K562 (cell line): ENCODE results near the gene OR52B6. TPM values are rescaled to one million over a fixed set of nuclear protein-coding genes. Genes with fewer than 3 reads are reported as not detected.
A peak's percentile ranks its signal among the peaks of the same experiment; 100 is the strongest.

Experiments used
- GATA2 ChIP-seq: sonication (generic); formaldehyde crosslinking; IDR thresholded peaks from 2 replicates; pipeline ENCODE4 v1.4.0; 2020; ENCODE audit warnings: mild to moderate bottlenecking, missing genetic modification reagents
- MGA ChIP-seq: fragments of 450-650 bp; IDR thresholded peaks from 2 replicates; pipeline ENCODE4 v1.6.1; 2016; ENCODE audit warnings: mild to moderate bottlenecking, moderate library complexity
- PCBP1 ChIP-seq: fragments of 200-400 bp; formaldehyde crosslinking; IDR thresholded peaks from 2 replicates; pipeline ENCODE4 v1.6.1; 2018; ENCODE audit warnings: mild to moderate bottlenecking, low read depth, low read length; ENCODE audit not compliant: poor library complexity, severe bottlenecking
- RUNX1 ChIP-seq: sonication (generic); IDR thresholded peaks from 2 replicates; pipeline ENCODE4 v1.6.1; 2016; ENCODE audit warnings: antibody characterized with exemption, low read depth
- TAF1 ChIP-seq: IDR thresholded peaks from 2 replicates; pipeline ENCODE4 v1.6.1; 2011; ENCODE audit warnings: mild to moderate bottlenecking, low read length, moderate library complexity; ENCODE audit not compliant: insufficient read depth, control insufficient read depth, severe bottlenecking; ENCODE audit errors: extremely low read depth
- ZNF407 ChIP-seq: fragments of 450-650 bp; IDR thresholded peaks from 2 replicates; pipeline ENCODE4 v1.6.1; 2016; ENCODE audit warnings: low read depth
- ZNF57 ChIP-seq: fragments of 450-650 bp; formaldehyde crosslinking; IDR thresholded peaks from 2 replicates; pipeline ENCODE4 v1.4.0; 2020; ENCODE audit warnings: mild to moderate bottlenecking, moderate library complexity
- polyA plus RNA-seq, 8 experiments: library from polyadenylated mRNA; depleted of rRNA in 4 of 8; stranded (reverse) in 5 of 8; unstranded in 3 of 8; fragments of >200 nt; fragmentation: Nextera tagmentation in 2 of 8; fragmentation: Illumina TruSeq in 1 of 8; extraction: Ambion mirVana in 2 of 8; extraction: Trizol in 1 of 8; gene quantifications; 2 replicates each; pipeline versions ENCODE4 v1.2.1 to v1.2.3, GENCODE V29; 2011 to 2014; ENCODE audit warnings: inconsistent platforms in 1 of 8, missing spikeins in 1 of 8
- total RNA-seq, 7 experiments: library from RNA; depleted of rRNA in 6 of 7; stranded (reverse); fragments of >200 nt in 6 of 7; fragmentation: Illumina TruSeq in 2 of 7; extraction: Trizol in 2 of 7; gene quantifications; 2 replicates each; pipeline versions ENCODE4 v1.2.1 to v1.2.3, GENCODE V29; 2011 to 2021; ENCODE audit warnings: low replicate concordance in 1 of 7

Gene OR52B6
- total and polyA plus RNA-seq, 9 of the 15 experiments (the other 6 are each of a cell fraction or from before 2014, with no cell fraction given), result not detected

GRCh38 chr11:5600374-5600851 is 19.7 kb downstream of the OR52B6 start (continued):
- TF ChIP-seq ZNF407 (no peak), PCBP1 (no peak), ZNF57 (no peak), TAF1 (no peak), RUNX1 (no peak), MGA (peak; percentile 40; the same call in 1 of the 2 replicates), GATA2 (CRISPR knock-in tag) (no peak)
